HG03135 (cell line): Measurements from ENCODE around the gene PDSS1.
"Not testable (repeated sequence)": the region's sequence is repeated elsewhere in the genome, so short reads cannot be mapped to it uniquely, and the experiment has no call there.

ENCODE experiments used
- ATAC-seq: cut with Tn5 transposase; IDR thresholded peaks from one replicate; pipeline ENCODE4 v1.9.1; 2021; ENCODE audit warnings: mild to moderate bottlenecking, moderate library complexity; ENCODE audit not compliant: unreplicated experiment

PDSS1 gene

GRCh38 chr10:26738301-26738911 is 40.9 kb downstream of the PDSS1 start:
- ATAC-seq = no peak

DNA sequence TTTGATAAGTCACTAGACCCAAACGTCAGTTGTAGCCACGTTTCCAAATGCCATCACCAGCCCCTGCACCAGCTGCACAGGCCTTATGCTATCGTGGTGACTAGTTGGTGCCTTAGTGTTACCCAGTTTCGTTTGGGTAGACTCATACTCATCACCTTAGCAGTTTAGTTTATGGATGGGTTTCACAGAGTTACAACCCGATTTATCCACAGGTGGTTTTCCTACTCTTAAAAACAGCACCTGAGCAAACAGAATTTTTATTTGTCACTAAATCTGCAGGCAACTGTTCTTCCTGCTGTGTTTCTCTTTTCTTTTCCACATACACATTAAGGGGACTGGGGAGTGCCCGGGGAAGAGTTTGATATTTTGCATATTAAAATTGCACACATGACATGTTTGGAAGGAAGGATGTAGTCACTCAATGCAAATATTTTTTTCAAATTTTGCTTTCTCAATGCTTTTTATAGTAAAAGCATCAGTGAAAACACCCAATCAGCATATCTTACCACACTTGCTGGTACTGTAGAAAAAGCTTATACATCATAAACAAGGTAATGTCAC is 41.6 kb downstream of the PDSS1 start:
- ATAC-seq = no peak

- ATAC-seq = no peak
Observed at GRCh38 chr10:26741368-26741767, 43.9 kb downstream of the PDSS1 start.

DNA sequence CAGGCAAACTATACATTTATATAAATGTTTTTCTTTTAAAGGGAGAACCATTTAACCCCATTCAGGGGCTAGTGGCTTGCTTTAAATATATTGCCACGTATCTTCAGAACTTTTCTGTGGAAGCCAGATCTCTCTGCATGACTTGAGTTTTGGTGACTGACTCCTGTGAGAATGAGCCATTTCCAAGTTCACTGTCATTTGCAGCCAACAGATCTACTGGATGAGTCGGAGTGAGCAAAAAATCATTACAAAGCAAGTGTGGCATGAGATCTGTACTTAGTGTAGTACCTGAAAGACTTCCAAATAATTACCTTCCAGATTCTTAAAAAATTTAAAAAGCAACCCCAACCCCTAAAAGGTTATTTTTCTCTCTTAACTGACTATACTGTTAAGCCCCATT is 45.6 kb downstream of the PDSS1 start:
- ATAC-seq = no peak

DNA sequence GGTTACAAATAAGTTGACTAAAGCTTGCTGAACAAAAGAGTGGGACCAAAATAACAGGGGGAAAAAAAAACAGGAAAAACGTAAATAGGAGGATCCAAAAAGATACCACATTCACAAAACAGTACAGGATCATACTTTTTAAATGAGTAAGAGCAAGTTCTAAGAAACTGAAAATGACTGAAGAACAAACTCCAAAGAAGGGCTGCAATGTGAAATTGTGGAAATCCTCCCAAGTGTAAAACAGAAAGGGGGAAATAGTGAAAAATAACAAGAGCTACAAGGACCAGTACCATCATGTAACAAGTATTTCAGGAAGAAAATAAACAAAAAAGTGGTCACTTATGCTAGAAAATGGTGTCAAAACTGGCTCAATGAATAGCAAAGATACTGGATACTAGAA is 46.3 kb downstream of the PDSS1 start:
- ATAC-seq = no peak

DNA sequence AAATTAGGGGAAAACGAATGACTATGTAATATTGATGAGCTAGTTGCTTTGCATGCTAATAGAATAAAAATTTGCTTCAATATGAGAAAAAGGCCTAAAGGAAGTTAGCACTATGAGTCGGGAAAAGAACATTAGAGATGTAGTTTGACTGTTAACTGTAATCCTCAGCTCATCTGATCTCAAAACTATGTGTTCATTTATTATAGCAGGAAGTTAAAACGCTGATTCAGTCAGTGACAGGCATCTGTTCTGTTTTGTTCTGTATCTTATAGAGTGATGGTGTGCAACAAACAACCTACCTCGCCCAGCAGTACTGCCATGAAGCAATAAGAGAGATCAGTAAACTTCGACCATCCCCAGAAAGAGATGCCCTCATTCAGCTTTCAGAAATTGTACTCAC is 48.6 kb downstream of the PDSS1 start:
- ATAC-seq = no peak

DNA sequence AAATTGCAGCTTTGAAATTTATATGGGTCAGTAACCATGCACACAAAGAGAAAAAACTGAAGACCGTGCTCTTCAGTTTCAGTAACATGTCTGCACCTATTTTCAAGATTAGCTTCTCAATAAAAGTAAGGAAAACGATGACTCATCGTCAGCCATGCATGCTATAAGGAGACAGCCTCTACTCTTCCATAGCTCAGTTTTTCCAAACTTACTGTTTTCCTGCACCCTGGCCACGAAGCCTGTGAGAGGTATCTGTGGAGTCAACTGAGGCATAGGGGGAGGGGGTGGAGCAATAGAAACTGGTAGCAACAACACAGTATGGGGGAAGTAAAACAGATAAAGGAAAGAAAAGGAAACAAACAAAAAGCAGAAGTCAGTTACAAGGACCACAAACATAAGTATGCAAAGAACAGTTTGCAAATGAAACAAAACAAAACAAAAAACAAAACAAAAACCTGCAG is 58.0 kb downstream of the PDSS1 start:
- ATAC-seq = peak; percentile 95

DNA sequence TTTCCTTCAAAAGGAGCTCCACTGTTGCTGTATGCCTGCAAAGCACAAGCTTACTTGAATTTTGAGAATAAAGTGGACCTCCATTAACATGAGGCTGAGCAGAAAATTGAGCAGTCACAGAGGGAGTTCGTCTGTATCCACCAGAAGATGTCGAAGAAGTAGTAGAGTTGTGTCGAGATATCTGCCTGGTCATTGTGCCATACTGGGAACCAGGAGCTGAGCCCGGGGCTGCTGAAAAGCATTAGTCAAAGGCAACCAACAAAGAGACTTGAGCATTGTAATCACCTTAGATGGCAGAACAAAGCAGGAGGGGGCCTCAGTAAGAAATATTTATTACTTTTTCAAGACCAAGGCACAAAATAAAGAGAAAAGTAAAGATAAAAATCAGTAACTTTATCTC is 61.5 kb downstream of the PDSS1 start:
- no peak for ATAC-seq

DNA sequence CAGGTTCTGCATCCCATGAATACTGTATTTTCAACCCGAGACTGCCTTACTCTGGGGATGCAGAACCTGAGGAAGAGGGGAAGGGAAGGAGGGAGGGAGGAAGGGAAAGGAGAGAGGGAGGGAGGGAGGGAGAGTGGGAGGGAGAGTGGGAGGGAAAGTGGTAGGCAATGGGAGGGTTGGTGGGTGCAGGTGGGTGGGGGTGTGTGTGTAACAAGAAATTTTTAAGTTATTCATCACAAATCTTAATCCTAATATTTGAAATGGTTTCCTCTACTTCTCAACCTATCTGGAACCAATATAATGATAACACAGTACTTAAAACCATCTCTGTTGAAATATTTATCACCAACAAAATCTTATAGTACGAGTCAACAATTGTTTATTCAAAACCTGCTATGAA is 68.0 kb downstream of the PDSS1 start:
- no peak for ATAC-seq

DNA sequence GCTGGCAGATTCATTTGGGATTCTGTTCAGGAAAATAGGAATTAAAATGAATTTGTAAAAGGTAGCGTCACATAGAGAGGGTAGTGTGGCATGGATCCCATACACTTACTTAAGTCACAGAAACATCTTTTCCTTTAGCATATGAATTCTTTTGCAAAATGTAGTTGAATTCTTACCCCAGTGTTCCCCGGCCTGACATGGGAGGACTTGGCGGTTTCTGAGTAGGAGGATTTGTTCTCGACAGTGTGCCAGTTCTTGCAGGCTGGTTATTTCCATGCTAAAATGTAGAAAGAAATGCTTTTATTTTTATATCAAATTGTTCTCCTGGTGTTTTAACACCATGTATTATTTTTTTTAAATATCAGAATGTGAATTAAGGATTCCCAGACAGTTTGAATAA is 72.6 kb downstream of the PDSS1 start:
- ATAC-seq = no peak

GRCh38 chr10:26773633-26774032 is 76.1 kb downstream of the PDSS1 start:
- no peak for ATAC-seq

DNA sequence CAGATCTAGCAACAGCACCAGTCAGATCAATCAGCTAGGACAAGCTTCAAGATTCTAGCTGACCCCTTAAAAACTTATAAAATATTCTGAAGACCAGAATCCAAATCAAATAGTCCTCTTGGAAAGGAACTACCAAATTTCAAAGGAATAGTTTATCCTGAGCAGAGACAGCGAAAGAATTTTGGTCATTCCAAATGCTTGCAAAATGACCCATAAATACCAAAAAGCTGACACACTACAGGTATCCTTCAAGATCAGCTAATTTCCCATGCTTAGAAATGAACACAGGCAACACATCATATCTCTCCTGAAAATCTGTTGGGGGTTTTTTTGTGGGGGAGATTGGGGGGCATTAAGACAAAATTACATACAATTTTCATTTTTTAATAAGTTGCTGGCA is 78.8 kb downstream of the PDSS1 start:
- ATAC-seq = no peak

- no peak for ATAC-seq
Observed at GRCh38 chr10:26777686-26778085, 80.2 kb downstream of the PDSS1 start.

DNA sequence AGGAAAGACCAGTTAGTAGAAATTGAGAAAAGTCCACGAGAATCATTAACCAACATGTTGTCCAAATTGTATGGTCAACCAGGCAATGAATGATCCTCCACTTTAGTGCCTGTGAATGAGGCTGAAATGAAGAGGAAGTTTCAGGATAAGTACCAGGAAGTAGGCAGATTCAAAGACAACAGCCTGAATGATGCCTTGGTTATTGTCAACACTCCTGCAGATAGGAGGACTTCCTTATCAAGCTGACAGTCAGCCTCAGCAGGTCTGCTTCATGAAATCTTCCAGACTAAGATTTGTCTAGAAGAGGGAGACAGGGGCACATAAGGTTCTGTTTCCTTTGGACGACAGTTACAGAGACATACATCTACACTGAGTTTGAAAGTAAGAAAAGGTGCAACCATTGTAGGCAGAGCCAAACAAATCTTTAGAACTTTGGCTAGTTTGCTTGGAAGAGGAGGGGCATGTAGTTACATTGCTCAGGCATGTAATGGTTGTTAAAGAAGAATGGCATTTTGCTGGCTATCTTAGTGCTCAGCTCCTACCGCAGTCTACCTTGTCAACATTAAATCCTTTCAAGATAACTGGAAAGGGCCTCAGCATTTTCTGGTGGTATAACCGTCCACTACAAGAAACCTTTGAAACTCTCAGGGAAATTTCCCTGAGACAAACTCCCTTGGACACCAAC is 81.8 kb downstream of the PDSS1 start:
- ATAC-seq = no peak

GRCh38 chr10:26780106-26780792 is 82.7 kb downstream of the PDSS1 start:
- ATAC-seq = no peak

GRCh38 chr10:26780793-26781601 is 83.5 kb downstream of the PDSS1 start:
- peak; percentile 68 for ATAC-seq

- no peak for ATAC-seq
Observed at GRCh38 chr10:26781797-26782196, 84.3 kb downstream of the PDSS1 start.

DNA sequence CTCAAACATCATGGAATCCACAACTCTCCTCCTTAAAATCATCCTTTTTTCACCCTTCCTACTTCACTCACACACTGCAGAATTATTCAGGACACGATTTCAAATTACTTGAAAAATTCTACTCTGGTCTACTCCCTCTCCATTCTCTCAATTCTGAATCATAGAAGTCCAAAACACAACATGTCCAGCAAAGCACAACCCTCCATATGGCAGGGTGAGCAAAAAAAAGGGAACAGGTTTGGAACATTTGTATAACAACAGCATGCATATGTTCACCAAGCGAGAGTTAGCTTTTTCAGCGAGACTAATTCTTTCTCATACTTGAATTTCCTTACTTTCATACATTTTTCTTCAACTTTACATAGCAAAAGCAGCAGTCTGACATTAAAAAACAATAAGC is 89.9 kb downstream of the PDSS1 start:
- ATAC-seq = no peak

GRCh38 chr10:26789779-26790178 is 92.3 kb downstream of the PDSS1 start:
- not testable (repeated sequence) for ATAC-seq

DNA sequence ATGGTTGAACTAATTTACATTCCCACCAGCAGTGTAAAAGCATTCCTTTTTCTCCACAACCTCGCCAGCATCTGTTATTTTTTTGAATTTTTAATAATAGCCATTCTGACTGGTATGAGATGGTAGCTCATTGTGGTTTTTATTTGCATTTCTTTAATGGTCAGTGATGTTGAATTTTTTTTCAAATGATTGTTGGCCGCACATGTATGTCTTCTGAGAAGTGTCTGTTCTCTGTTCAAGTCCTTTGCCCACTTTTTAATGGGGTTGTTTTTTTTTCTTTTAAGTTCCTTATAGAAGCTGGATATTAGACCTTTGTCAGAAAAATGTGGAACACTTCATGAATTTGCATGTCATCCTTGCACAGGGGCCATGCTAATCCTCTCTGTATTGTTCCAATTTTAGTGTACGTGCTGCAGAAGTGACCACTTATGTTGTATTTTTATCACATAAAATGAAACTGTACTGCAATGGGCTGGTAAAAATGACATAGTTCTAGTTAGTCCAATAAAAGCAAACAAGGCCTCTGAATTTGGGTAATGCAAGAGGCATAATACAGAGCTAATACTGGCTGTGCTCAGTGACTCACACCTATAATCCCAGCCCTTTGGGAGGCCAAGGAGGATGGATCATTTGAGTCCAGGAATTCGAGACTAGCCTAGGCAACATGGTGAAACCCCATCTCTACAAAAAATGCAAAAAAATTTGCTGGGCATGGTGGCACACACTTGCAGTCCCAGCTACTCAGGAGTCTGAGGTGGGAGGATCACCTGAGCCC is 92.9 kb downstream of the PDSS1 start:
- ATAC-seq = no peak
